Measurements from ENCODE around the gene LPP. TPM values are rescaled to one million over a fixed set of nuclear protein-coding genes. Genes with fewer than 3 reads are reported as not detected.

Gene LPP
- total RNA-seq, 1 donor from 2014 or later, result 222 TPM

DNA sequence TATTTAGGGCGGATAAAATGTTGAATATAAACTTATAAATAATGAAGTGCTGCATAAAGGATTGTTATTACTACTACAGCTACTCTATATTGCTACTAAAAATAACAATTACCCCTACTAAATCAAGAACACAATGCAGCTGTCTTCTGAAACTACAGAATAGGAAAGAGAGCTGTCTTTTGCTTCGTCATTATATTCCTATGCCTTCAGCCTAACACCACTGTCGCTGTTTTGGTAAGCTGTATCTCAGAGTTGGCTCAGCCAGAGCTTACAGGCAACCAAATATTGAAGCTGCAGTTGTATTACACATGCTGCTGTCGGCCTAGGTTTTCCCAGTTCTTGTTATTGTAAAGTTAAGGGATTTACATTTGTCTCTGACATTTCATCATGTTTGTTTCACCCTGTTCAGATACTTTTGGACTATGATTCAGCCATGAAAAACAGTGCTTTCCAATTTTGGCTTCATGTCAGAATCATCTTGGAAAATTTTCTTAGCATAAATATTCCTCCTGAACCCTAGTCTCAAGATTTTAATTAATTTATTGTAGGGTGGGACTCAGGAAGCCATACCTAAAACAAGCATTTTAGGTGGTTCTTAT is 31.3 kb upstream of the LPP start:
- H3K9me3 ChIP-seq (ENCODE audit: insufficient read depth, low read depth, low read length), result no peaks in the 10 kb centered on the region
- no peaks in the 10 kb centered on the region for H3K79me2 ChIP-seq (ENCODE audit: insufficient read depth, low read length)
- no peak overlapping the region for H2AFZ ChIP-seq (ENCODE audit: low read depth, low read length)
- H3K4me1 ChIP-seq (ENCODE audit: insufficient read depth, low read length), result no peaks in the 10 kb centered on the region
- no peak overlapping the region for H3K4me3 ChIP-seq (ENCODE audit: insufficient read depth, low read depth, low read length)
- Mint-ChIP-seq H3K4me1 (ENCODE audit: low read depth, unreplicated experiment) (peaks cover 32% of the 10 kb centered on the region), H3K27ac (ENCODE audit: unreplicated experiment) (no peak overlapping the region), H3K9me3 (ENCODE audit: unreplicated experiment) (peaks cover 2% of the 10 kb centered on the region), H3K36me3 (ENCODE audit: low read depth, unreplicated experiment) (no peaks in the 10 kb centered on the region), H3K27me3 (ENCODE audit: low read depth, unreplicated experiment) (no peaks in the 10 kb centered on the region), H3K4me3 (ENCODE audit: unreplicated experiment) (no peak overlapping the region)
- H3K27ac ChIP-seq (ENCODE audit: low read depth, low read length), result no peak overlapping the region
- DNase-seq (ENCODE audit: low read depth) (no peak), FAIRE-seq (no peak)
- H3K27me3 ChIP-seq (ENCODE audit: insufficient read depth, low read length), result no peaks in the 10 kb centered on the region
- no peak overlapping the region for H3K4me2 ChIP-seq (ENCODE audit: low read length)
- TF ChIP-seq EZH2 (IDR thresholded peaks at IDR 0.05; ENCODE audit: insufficient read depth, low read length) (no peak), CTCF (IDR thresholded peaks at IDR 0.05; ENCODE audit: insufficient read depth, low read depth, low read length) (no peak)
- no peaks in the 10 kb centered on the region for H3K36me3 ChIP-seq (ENCODE audit: insufficient read depth, low read length)
- no peak overlapping the region for H3K9ac ChIP-seq (ENCODE audit: low read length)
- no peaks in the 10 kb centered on the region for H4K20me1 ChIP-seq (ENCODE audit: insufficient read depth, low read length)

- H3K27me3 ChIP-seq (ENCODE audit: insufficient read depth, low read length), result no peaks in the 10 kb centered on the region
- H3K4me1 ChIP-seq (ENCODE audit: insufficient read depth, low read length), result no peaks in the 10 kb centered on the region
- peaks cover 32% of the 10 kb centered on the region for H3K4me1 Mint-ChIP-seq (ENCODE audit: low read depth, unreplicated experiment)
- no peak overlapping the region for H3K4me2 ChIP-seq (ENCODE audit: low read length)
- TF ChIP-seq EZH2 (IDR thresholded peaks at IDR 0.05; ENCODE audit: insufficient read depth, low read length) (no peak), CTCF (IDR thresholded peaks at IDR 0.05; ENCODE audit: insufficient read depth, low read depth, low read length) (no peak)
- DNase-seq (ENCODE audit: low read depth) (peak; percentile 50), FAIRE-seq (no peak)
- no peak overlapping the region for H3K4me3 Mint-ChIP-seq (ENCODE audit: unreplicated experiment)
- no peaks in the 10 kb centered on the region for H3K36me3 ChIP-seq (ENCODE audit: insufficient read depth, low read length)
- no peak overlapping the region for H2AFZ ChIP-seq (ENCODE audit: low read depth, low read length)
- H3K4me3 ChIP-seq (ENCODE audit: insufficient read depth, low read depth, low read length), result no peak overlapping the region
- H3K27ac Mint-ChIP-seq (ENCODE audit: unreplicated experiment), result peak overlapping the region; percentile 24
- no peak overlapping the region for H3K9ac ChIP-seq (ENCODE audit: low read length)
- H3K9me3 Mint-ChIP-seq (ENCODE audit: unreplicated experiment), result peaks cover 2% of the 10 kb centered on the region
- no peaks in the 10 kb centered on the region for H3K36me3 Mint-ChIP-seq (ENCODE audit: low read depth, unreplicated experiment)
- no peaks in the 10 kb centered on the region for H4K20me1 ChIP-seq (ENCODE audit: insufficient read depth, low read length)
- H3K79me2 ChIP-seq (ENCODE audit: insufficient read depth, low read length), result no peaks in the 10 kb centered on the region
- H3K9me3 ChIP-seq (ENCODE audit: insufficient read depth, low read depth, low read length), result no peaks in the 10 kb centered on the region
- H3K27me3 Mint-ChIP-seq (ENCODE audit: low read depth, unreplicated experiment), result no peaks in the 10 kb centered on the region
- H3K27ac ChIP-seq (ENCODE audit: low read depth, low read length), result no peak overlapping the region
These were observed 30.6 kb upstream of the LPP start for GRCh38 chr3:188123170-188123905.

GRCh38 chr3:188124184-188124583 is 29.8 kb upstream of the LPP start:
- no peaks in the 10 kb centered on the region for H3K27me3 Mint-ChIP-seq (ENCODE audit: low read depth, unreplicated experiment)
- Histone ChIP-seq H3K36me3 (ENCODE audit: insufficient read depth, low read length) (no peaks in the 10 kb centered on the region), H3K27ac (ENCODE audit: low read depth, low read length) (no peak overlapping the region), H2AFZ (ENCODE audit: low read depth, low read length) (no peak overlapping the region), H3K4me2 (ENCODE audit: low read length) (no peak overlapping the region), H3K4me3 (ENCODE audit: insufficient read depth, low read depth, low read length) (no peak overlapping the region), H3K9me3 (ENCODE audit: insufficient read depth, low read depth, low read length) (no peaks in the 10 kb centered on the region), H4K20me1 (ENCODE audit: insufficient read depth, low read length) (no peaks in the 10 kb centered on the region), H3K9ac (ENCODE audit: low read length) (no peak overlapping the region), H3K79me2 (ENCODE audit: insufficient read depth, low read length) (no peaks in the 10 kb centered on the region), H3K27me3 (ENCODE audit: insufficient read depth, low read length) (no peaks in the 10 kb centered on the region), H3K4me1 (ENCODE audit: insufficient read depth, low read length) (no peaks in the 10 kb centered on the region)
- peak overlapping the region; percentile 24 for H3K27ac Mint-ChIP-seq (ENCODE audit: unreplicated experiment)
- TF ChIP-seq EZH2 (IDR thresholded peaks at IDR 0.05; ENCODE audit: insufficient read depth, low read length) (no peak), CTCF (IDR thresholded peaks at IDR 0.05; ENCODE audit: insufficient read depth, low read depth, low read length) (no peak)
- peak; percentile 59 for DNase-seq (ENCODE audit: low read depth)
- H3K9me3 Mint-ChIP-seq (ENCODE audit: unreplicated experiment), result peaks cover 2% of the 10 kb centered on the region
- peaks cover 32% of the 10 kb centered on the region for H3K4me1 Mint-ChIP-seq (ENCODE audit: low read depth, unreplicated experiment)
- no peak for FAIRE-seq
- H3K36me3 Mint-ChIP-seq (ENCODE audit: low read depth, unreplicated experiment), result no peaks in the 10 kb centered on the region
- H3K4me3 Mint-ChIP-seq (ENCODE audit: unreplicated experiment), result no peak overlapping the region
